NCI-H1092 treated with DMSO at 0.1 percent for 48 hours (cell line): ENCODE results near the gene VSTM1.
"Not testable (repeated sequence)": the region's sequence is repeated elsewhere in the genome, so short reads cannot be mapped to it uniquely, and the experiment has no call there.

ENCODE experiments used
- DNase-seq: peaks from one replicate; lab custom pipeline; 2025; lab: John Stamatoyannopoulos, UW

The VSTM1 gene

DNA sequence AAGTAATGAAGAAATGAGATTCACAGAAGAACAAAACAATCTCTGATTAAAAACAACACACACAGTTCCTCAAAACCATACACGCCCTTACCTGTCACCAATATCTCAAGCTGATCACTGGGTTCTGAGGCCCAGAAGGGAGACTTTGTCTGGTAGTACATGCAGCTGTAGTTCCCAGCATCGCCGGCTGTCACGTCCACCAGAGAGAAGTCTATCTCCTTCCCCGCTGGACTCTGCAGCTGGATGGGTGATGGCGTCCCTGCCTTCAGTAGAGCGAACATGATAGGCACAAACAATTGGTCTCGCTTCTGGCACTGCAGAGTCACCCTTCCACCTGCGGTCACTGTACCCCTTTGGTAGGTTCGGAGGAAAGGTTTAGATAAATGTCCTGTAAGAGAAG, 10.1 kb upstream of the VSTM1 start:
- DNase-seq, result no peak

DNA sequence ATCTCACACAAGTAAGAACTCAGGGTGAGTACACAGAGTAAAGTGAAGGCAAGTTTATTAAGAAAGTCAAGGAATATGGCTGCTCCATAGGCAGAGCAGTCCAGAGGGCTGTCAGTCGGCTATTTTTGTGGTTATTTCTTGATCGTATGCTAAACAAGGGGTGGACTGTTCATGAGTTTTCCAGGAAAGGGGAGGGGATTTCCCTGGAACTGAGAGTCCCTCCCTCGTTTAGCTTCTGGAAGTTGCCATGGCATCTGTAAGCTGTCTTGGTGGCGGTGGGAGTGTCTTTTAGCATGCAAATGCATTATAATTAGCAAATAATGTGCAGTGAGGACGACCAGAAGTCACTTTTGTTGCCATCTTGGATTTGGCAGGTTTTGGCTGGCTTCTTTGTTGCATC, 5.8 kb upstream of the VSTM1 start:
- no peak for DNase-seq

DNA sequence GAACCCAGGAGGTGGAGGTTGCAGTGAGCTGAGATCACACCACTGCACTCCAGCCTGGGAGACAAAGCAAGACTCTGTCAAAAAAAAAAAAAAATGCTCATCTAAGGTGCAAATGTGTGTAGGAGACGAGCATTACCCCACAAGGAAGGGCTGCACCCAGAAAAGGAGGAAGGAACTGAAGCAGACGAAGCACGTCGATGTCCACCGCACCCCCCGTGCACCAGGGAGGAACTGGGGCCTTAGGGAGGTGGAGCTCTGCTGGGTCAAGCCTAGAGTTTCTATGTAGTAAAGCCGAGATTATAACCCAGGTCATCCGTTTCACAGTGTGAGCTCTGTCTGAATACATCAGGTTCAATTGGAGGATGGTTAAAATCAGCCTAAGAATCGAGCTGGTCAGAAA, 1.1 kb downstream of the VSTM1 start:
- DNase-seq, result no peak

DNA sequence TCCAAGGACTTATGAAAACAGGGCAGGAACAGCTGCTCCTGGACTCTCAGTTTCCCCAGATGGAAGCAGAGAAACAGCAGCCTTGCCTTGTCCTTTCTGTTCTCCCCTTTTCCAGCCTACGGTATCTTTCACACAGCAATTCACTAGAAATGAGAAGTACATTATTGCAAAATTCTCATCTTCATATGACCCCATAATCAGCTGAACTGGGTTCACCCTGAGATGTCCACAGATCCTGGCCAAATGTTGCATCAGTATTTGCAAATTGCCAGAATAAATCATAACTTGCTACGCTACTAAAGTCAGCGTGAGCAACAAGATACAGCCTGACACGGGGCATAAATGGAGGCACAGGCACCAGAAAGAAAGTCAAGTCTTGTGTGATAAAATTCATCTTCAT, 16.1 kb downstream of the VSTM1 start:
- no peak for DNase-seq

DNA sequence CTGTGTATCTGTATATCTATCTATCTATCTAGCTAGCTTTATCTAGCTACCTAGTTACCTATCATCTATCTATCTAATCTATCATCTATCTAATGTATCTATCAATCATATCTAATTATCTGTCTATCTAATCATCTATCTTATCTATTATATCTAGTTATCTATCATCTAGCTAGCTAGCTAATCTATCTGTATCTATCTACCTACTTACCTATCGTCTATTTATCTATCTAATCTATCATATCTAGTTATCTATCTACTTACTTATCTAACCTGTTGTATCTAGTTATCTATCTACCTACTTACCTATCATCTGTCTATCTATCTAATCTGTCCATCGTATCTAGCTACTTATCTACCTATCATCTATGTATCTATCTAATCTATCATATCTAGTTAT, 17.9 kb downstream of the VSTM1 start:
- no peak for DNase-seq

DNA sequence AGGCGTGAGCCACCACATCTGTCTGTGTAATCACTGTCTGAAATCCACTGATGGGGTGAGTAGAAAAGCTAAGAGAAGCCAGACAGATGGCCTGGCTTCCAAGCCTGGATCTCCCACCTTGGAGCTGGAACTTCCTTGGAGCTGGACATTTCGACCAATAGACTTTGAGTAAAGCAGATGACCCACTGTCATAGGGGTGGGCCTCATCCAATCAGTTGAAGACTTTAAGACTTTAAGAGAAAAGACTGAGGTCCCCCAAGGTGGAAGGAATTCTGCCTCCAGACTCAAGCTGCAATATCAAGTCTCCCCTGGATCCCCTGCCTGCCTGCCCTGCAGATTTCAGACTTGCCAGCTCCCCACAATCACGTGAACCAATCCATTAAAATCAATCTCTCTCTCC, 20.7 kb downstream of the VSTM1 start:
- no peak for DNase-seq

DNA sequence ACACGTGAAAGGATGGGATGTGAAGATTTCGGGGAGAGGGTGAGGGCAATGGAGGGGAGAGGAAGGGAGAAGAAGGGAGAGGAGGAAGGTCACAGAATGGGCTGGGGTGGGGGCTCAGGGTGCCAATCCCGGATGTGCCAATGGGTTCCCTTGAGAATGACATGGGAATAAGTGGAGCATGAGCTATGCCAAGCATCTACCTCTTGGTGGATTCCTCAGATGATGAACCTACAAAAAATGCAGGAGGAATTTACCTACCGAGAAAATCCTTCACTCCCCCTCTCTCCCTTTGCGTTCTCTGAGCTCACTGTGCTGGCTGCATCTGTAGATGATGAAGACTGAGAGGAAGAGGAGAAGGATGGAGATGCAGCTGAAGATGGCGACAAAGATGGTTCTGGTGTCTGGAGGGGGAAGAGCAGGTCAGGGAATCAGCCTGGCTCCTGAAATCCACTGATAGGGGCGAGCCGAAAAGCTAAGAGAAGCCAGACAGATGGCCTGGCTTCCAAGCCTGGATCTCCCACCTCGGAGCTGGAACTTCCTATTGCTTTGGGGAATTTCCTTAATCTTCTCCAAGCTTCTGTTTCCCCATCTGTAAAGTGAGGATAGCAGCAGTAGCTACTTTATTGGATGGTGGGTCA, 21.6 kb downstream of the VSTM1 start:
- no peak for DNase-seq

DNA sequence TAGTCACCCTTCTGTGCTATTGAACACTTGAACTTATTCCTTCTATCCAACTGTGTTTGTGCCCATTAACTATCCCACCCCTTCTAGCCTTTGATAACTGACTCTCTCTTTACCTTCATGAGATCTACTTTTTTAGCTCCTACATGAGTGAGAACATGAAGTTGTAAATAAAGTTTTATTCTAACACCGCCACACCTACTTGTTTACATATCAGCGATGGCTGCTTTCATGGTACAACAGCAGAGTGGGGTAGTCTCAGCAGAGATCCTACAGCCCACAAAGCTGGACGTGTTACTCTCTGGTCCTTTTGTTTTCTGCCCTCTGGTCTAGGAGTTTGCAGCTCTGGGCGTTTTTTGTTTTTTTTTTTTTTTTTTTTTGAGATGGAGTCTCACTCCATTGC, 23.7 kb downstream of the VSTM1 start:
- DNase-seq, result no peak

DNA sequence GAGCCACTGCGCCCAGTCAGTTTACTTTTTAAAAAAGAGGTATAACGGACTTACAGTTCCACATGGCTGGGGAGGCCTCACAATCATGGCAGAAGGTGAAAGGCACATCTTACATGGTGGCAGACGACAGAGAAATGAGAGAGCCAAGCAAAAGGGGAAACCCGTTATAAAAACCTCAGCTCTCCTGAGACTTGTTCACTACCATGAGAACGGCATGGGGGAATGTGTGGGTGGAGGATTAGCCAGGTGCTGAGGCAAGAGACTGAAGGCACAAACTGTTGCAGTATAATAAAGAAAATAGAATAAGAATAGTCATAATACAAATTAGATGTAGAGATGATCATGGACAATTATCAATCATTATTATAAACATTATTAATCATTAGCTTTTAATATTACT, 27.2 kb downstream of the VSTM1 start:
- not testable (repeated sequence) for DNase-seq

DNA sequence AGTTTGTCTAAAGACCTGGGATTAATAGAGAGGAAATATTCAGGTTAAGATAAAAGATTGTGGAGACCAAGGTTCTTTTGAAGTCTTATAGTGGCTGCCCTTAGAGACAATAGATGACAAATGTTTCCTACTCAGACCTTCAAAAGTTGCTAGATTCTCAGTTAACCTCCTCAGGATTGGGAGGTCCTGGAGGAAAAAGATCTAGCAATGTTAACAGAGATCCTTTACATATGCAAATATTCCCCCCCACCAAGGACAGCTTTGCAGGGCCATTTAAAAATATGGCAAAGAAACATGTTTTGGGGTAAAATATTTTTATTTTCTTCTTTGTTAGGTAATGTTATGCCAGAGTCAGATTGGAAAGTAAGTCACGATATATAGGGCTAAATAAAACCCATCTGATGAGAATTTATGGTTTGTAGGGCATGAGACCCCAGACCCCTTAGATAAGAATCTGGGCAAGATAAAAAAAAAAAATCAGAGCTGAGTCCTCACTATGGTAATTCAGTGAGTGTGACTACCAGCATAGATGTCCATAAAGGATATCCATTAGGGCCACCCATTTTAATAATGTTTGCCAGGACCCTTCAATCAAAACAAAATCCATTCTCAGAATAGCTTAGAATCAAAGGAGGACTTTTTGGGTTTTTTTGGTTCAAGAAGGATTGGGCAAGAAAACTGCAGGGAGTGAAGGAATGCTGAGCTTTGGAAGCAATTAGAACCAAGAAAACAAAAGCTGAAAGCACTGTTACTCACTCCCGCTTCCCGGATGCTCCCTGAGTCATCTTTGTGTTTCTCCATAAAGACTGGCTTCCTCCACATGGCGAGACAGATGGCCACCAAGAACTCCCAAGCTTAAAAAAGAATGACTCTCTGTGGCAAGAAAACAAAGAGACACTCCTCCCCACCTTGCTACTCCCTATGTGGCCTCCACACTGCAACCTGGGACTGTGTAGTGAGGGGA, 28.2 kb downstream of the VSTM1 start:
- no peak for DNase-seq

DNA sequence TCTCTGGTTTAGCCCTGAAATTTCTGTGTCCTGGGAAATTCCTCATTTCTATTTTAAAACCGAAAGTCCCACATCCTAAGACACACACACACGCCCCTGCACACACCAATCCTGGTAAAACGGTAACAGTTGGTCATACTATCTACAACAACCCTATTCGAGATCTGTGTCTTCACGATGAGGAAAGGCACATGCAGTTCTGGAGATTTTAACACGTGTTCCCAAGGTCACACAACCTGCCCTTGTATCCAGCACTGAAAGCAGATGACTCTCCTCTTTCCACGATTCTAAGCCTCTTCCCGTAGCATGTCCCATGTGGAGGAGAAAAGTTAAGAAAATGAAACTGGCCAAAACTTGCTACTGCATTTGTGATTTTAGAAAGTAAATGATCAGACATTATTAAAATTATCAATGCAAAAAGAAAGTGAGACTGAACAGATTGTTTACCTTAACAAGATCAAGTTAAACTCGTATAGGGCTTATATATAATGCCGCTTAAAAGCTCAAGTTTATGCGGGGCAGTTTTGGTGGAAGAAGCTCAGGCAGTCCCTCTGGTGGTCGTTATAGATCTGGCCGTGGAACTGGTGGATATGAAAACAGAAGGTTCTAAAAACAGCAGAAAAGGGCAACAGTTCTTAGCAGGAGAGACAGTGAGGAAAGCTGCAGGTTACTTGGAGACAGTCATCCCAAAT, 32.7 kb downstream of the VSTM1 start:
- no peak for DNase-seq

DNA sequence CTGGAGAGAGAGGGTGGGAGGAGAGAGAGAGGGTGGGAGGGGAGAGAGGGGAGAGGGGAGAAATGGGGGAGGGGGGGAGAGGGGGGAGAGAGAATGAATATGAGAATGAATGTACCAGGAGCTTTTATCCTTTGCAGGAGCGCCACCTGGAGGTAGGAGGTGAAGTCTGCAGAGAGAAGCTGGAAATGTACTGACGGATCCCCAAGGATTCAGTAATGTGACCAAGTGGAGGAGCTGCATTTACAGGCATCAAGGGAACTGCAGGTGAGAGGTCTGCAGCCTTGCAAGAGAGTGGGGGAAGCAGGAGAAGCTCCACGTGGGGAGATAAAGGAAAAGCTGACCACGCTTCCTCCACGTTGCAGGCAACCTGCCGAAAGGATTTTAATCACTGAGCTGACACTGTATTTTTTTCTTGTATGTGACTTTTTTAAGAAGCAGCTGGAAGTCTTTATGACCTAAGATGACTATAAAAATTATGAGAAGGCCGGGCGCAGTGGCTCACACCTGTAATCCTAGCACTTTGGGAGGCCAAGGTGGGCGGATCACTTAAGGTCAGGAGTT, 33.7 kb downstream of the VSTM1 start:
- peak; percentile 43 for DNase-seq

DNA sequence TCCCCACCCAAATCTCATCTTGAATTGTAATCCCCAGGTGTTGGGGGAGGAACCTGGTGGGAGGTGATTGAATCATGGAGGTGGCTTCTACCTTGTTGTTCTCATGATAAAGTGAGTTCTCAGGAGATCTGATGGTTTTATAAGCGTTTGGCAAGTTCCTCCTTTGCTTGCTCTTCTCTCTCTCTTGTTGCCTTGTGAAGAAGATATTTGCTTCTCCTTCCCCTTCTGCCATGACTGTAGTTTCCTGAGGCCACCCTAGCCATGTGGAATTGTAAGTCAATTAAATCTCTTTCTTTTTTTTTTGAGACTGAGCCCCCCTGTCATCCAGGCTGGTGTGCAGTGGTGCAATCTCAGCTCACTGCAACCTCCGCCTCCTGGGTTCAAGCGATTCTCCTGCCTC, 34.4 kb downstream of the VSTM1 start:
- DNase-seq, result no peak

DNA sequence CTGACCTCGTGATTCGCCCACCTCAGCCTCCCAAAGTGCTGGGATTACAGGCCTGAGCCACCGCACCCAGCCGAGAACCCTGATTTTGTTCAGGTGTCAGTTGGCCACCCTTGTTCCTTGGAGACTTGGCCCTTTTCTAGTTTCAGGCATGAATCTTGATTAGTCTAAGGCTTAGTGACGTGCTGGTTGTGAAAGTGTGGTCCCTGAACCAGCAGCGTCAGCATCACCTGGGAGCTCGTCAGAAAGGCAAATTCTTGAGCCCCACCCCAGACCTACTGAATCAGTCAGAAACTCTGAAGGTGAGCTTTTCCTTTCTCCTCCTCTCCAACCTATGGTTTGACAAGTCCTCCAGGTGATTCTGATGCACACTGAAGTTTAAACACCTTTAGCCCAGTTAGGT, 37.0 kb downstream of the VSTM1 start:
- DNase-seq, result no peak

DNA sequence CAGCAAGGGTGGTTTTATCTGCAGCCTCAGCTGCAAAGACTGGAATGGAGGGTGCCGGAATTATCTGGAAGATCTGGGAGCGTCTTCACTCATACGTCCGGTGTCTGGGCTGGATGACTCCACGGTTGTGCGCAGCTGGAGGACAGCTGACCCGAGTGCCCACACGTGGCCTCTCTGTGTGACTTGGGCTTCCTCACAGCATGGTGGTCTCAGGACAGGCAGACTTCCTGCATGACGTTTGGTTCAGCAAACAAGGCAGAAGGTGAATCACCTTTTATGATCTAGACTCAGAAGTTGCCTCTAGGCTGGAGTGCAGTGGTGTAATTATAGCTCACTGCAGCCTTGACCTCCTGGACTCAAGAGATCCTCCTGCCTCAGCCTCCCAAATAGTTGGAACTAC, 39.0 kb downstream of the VSTM1 start:
- no peak for DNase-seq

DNA sequence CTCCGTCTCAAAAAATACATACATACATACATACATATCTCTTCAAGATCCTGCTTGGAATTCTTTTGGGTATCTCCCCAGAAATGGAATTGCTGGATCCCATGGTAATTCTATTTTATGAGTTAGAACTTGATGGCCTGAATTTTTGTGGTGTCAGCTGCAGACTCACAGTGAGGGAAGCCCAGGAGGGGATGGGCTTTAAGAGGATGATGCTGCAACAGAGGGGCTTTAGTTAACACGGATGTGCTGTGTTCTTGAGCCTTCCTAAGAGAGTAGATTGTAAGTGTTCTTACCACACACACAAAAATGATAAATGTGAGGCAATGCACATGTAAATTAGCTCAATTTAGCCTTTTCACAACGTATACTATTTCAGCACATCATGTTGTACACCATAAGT, 40.5 kb downstream of the VSTM1 start:
- DNase-seq, result no peak

DNA sequence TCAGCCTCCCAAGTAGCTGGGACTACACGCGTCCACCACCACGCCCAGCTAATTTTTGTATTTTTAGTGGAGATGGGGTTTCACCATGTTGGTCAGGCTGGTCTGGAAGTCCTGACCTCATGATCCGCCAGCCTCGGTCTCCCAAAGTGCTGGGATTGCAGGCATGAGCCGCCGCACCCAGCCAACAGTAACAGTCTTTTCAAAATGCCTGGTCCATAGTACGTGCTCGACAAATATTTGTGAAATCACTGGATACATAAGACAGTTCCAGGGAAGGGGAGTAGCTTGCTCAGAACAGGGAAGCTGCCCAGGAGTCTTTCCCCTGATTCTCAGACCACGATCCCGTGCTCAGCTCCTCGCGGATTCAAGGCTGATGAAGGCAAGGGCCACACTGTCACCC, 41.8 kb downstream of the VSTM1 start:
- no peak for DNase-seq

DNA sequence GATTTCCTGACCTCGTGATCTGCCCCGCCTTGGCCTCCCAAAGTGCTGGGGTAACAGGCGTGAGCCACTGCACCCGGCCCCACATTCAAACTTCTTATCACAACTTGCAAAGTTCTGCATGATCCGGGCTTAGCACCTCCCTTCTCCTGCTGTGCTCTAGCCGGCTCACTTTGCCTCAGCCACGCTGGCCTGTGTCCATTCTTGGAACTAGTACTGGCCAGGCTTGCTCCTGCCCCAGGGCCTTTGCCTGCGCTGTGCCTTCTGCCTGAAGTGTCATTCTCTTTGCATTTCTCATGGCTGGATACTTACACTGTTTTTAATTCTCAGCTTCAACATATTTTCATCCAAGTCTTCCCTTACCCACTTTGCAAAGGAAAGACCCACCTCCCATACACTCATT, 42.3 kb downstream of the VSTM1 start:
- DNase-seq, result no peak

DNA sequence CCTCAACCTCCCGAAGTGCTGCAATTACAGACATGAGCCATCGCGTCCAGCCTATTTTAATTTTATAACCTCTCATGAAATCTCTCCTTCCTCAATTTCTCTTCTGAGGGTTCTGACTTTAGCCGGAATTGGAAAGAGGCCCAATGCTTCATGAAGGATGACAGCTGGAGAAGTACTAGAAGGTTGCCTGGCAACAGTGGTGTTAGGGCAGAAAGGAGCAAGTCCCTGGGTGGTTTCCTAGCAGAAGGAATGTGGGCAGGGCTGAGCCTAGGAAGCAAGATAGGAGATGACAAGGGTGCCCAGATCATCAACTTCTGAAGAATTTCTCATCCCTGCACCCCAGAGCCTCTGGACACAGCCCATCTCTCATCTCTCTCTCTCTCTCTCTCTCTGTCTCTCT, 46.4 kb downstream of the VSTM1 start:
- no peak for DNase-seq

DNA sequence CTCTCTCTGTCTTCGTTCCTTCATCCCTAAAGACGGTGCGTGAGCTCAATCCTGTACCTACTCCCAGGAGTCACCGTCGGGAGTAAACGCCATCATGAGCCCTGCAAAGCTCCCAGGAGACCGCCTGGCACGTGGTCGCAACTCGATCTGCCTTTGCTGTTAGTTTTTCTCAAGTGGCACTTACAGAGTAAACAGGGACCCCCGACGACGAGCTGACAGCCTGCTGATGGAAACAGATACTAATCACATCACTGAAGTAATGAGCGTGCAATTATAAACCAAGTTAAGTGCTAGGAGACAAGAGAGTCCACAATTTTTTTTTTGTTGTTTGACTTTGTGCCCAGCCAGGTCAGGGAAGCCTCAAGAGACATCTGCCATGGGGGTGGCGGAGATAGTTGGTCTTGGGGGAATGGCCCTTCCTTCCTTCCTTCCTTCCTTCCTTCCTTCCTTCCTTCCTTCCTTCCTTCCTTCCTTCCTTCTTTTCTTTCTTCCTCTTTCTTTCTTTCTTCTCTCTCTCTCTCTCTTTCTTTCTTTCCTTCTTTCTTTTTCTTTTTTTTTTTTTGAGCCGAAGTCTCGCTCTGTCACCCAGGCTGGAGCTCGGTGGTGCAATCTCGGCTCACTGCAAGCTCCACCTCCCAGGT, 48.7 kb downstream of the VSTM1 start:
- peak; percentile 41 for DNase-seq

DNA sequence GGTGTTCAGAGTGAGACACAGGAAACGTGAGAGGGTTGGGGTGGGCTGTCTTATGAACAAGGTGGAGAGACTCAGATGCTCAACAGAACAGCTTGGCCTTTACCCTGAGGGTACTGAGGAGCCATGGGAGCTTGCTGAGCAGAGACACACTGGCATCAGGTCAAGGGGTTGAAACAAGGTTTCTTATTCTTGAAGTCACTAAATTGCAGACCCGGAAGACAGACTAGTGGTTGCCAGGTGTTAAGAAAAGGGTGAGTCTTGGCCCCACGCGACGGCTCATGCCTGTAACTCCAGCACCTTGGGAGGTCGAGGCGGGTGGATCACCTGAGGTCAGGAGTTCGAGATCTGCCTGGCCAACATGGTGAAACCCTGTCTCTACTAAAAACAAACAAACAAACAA, 49.8 kb downstream of the VSTM1 start:
- DNase-seq, result no peak

DNA sequence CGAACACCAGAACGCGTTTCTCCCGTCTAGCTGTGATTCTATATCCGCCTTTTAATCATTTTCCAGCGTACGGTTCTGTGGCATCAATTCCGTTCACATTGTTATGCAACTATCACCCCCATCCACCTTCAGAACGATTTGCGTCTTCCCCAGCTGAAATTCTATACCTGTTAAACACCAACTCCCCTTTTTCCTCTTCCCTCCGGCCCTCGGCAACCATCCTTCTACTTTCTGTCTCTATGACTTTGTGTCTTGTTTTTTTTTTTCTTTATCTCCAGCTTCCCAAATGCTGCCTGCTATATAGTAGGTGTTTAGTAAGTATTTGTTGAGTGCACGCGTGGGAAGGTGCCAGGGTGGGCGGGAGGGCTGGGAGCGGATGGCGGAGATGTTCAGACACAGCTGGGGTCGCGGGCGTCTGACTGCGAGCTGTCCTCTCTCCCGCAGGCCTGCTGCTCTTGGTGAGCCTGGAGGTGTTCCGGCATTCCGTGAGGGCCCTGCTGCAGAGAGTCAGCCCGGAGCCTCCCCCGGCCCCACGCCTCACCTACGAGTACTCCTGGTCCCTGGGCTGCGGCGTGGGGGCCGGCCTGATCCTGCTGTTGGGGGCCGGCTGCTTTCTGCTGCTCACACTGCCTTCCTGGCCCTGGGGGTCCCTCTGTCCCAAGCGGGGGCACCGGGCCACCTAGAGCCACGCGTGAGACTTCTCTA, 52.0 kb downstream of the VSTM1 start:
- no peak for DNase-seq
